Mucosa of descending colon (tissue), 3 donors: Measurements from ENCODE around the gene CFAP20DC. TPM values are rescaled to one million over a fixed set of nuclear protein-coding genes. Genes with fewer than 3 reads are reported as not detected.
A peak's percentile ranks its signal among the peaks of the same experiment; 100 is the strongest.

Experiments used
- ATAC-seq: fragments of 200-7000 bp; cut with Tn5 transposase; one replicate; pipeline ENCODE4 v1.9.1; 2020; ENCODE audit warnings: mild to moderate bottlenecking, moderate library complexity
- DNase-seq, 3 donors: peaks; one replicate each; pipeline ENCODE4 v3.0.0-alpha.2; 2020
- H3K36me3 ChIP-seq: fragments of 200-600 bp; one replicate; pipeline ENCODE4 v1.8.0; 2021; ENCODE audit warnings: low read depth, mild to moderate bottlenecking
- H3K4me1 ChIP-seq: fragments of 200-600 bp; one replicate; pipeline ENCODE4 v1.8.0; 2021; ENCODE audit warnings: low read depth, mild to moderate bottlenecking
- H3K4me3 ChIP-seq: fragments of 200-600 bp; one replicate; pipeline ENCODE4 v1.8.0; 2021; ENCODE audit warnings: mild to moderate bottlenecking
- H3K9me3 ChIP-seq: fragments of 200-600 bp; one replicate; pipeline ENCODE4 v1.8.0; 2021; ENCODE audit warnings: mild to moderate bottlenecking
- intact Hi-C, 2 donors: fragments of 100-400 bp; cut with DNase I in 1 of 2; cut with micrococcal nuclease in 1 of 2; formaldehyde crosslinking; loops; one replicate each; pipeline versions ENCODE4 v1.11.0 to v1.11.1; 2022; cut with DNase I, micrococcal nuclease
- total RNA-seq, 3 donors: library from RNA; stranded (reverse); fragmentation: NEBNext Ultra II Directional in 2 of 3; extraction: Animal tissue kit (Norgen Biotek cat#: 25700) in 2 of 3; gene quantifications; one replicate each; pipeline versions ENCODE4 v1.2.1 to v1.2.4, GENCODE V29; 2021 to 2023
- TF ChIP-seq, protein P1 (sequence below): fragments of 200-600 bp; IDR thresholded peaks from one replicate; pipeline ENCODE4 v1.8.0; 2022; ENCODE audit warnings: antibody characterized with exemption, mild to moderate bottlenecking
- donor health status: DM: no; HTN: no; CAD: no; lungs with moderate emphysema.
- donor health status: DM: no; HTN: no; CAD: no.
- donor health status: DM: no; HTN: yes; CAD: no.

The CFAP20DC gene
- total RNA-seq, 3 donors from 2014 or later = 0.49 to 1.0 (median 0.57) TPM

DNA sequence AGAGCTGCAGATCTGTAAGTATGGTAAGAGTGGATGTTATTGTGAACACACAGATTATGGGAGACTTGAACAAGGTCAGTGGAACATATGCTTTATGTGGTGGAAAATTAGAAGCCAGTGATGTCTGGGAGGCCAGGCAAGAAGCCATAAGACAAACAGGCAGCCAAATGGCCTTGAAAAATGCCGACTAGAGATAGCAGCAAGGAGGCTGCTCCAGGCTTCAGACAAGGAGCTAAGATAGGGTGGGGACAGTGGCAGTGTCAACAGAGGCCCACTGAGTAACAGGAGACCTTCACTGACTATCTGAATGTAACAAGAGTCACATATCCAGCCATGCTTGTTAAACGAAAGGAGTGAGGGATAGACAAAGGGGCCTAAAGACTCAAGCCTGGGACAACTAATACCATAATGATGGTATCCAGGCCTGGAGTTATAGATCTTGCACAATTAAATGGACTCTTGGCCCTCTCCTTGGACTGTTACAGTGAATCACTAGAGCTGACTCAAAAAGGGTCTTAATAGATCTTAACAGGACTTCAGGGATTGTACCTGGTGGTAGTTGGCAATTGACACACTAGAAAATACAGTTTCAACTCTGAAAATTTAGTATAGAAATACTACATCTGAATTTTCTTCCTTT lies 50.6 kb downstream of the CFAP20DC start:
- TF ChIP-seq, protein P1, sequence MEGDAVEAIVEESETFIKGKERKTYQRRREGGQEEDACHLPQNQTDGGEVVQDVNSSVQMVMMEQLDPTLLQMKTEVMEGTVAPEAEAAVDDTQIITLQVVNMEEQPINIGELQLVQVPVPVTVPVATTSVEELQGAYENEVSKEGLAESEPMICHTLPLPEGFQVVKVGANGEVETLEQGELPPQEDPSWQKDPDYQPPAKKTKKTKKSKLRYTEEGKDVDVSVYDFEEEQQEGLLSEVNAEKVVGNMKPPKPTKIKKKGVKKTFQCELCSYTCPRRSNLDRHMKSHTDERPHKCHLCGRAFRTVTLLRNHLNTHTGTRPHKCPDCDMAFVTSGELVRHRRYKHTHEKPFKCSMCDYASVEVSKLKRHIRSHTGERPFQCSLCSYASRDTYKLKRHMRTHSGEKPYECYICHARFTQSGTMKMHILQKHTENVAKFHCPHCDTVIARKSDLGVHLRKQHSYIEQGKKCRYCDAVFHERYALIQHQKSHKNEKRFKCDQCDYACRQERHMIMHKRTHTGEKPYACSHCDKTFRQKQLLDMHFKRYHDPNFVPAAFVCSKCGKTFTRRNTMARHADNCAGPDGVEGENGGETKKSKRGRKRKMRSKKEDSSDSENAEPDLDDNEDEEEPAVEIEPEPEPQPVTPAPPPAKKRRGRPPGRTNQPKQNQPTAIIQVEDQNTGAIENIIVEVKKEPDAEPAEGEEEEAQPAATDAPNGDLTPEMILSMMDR = no peak
- intact Hi-C loops = no loop called here
- H3K4me3 ChIP-seq = no peak overlapping the region
- no peaks in the 10 kb centered on the region for H3K4me1 ChIP-seq
- H3K9me3 ChIP-seq = no peaks in the 10 kb centered on the region
- no peak for ATAC-seq
- no peak for DNase-seq
- H3K36me3 ChIP-seq = no peaks in the 10 kb centered on the region

DNA sequence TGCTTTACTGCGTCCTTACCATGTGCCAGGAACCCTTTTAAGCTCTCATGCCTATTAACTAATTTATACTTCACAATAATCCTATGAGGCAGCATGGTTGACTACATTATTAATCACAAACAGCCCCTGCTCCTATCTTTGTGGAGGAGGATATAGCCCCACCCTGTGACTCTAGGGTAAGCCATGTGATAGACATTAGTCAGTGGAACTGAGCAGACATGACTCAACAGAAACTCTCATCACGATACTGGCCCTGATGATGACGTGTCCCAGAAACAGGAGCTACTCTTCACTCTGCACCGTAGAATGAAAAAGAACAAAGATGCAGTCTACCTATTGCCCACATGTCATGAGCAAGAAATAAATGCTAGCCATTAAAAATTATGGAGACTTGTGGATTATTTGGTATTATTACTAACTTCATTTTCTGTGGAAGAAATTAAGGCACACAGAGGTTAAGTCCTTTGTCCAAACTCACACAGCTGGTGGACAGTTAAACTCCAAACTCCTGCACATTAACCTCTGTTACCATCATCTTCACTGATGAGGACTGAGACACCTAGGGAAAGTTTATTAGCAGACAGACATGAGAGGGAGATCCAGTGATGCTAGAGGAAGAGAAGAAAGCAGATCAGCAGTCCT lies 51.2 kb downstream of the CFAP20DC start:
- ATAC-seq = peak; percentile 26
- intact Hi-C loops = no loop called here
- TF ChIP-seq, protein P1 = no peak
- DNase-seq = no peak
- Histone ChIP-seq H3K4me3 (no peak overlapping the region), H3K36me3 (no peaks in the 10 kb centered on the region), H3K4me1 (no peaks in the 10 kb centered on the region), H3K9me3 (no peaks in the 10 kb centered on the region)

DNA sequence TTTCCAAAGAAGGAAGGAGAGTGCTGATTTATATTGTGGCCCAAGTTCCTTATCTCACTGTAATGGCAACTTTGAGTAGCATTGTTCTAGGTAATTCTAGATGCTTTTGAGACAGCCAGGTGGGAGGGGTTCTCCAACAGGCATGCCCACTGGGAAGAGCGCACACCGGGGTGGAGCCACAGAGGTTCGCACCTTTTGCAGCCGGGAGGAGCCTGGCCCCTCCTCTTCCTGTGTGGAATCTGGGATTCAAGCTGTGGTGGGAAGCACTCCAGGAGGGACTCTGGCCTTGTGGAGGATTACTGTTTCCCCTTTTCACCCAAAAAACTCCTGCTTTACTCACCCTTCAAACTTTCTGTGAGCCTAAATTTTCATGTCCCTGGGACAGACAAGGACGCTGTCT lies 53.1 kb downstream of the CFAP20DC start:
- Histone ChIP-seq H3K4me3 (no peak overlapping the region), H3K36me3 (no peaks in the 10 kb centered on the region), H3K9me3 (no peaks in the 10 kb centered on the region), H3K4me1 (no peaks in the 10 kb centered on the region)
- TF ChIP-seq, protein P1 = no peak
- ATAC-seq (no peak), DNase-seq (no peak)
- intact Hi-C loops = no loop called here

DNA sequence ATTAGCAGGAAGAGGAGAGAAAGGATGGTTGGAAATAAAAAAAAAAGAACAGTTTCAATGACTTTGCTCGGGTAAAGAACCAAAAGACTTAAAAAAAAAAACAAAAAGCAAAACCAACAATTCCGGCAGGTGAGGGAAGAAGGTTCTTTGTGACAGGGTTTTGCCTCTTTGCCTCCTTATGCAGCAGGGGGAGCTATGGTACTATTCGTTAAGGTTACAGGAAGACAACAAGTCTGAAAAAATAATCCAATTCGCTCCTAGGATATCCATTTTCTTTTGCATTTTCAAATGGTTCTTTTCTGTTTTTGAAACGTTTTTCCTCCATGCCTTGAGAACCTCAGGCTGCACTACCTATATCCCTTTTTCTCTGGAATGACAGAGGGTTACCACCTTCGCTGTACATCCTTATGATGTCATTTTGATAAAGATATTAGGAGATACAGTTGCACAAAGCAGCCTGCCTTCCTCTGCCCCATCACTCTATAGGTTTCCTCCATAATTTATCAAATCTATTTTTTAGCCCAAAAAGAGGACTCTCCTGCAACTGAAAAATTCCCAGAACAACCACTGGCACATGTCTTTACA lies 55.0 kb downstream of the CFAP20DC start:
- Histone ChIP-seq H3K36me3 (no peaks in the 10 kb centered on the region), H3K4me3 (no peak overlapping the region), H3K9me3 (no peaks in the 10 kb centered on the region), H3K4me1 (no peaks in the 10 kb centered on the region)
- intact Hi-C loops = no loop called here
- ATAC-seq = peak; percentile 67
- TF ChIP-seq, protein P1 = no peak
- peak in 1 of 3 donors; percentile 75 for DNase-seq

DNA sequence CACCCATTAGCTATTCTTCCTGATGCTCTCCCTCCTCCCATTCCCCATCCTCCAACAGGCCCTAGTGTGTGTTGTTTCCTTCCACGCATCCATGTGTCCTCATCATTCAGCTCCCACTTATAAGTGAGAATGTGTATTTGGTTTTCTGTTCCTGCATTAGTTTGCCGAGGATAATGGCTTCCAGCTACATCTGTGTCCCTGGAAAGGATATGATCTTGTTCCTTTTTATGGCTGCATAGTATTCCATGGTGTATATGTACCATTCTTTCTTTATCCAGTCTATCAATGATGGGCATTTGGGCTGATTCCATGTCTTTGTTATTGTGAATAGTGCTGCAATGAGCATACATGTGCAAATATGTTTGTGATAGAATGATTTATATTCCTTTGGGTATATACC lies 56.3 kb downstream of the CFAP20DC start:
- ATAC-seq (no peak), DNase-seq (no peak)
- Histone ChIP-seq H3K36me3 (no peaks in the 10 kb centered on the region), H3K4me1 (no peaks in the 10 kb centered on the region), H3K4me3 (no peak overlapping the region), H3K9me3 (no peaks in the 10 kb centered on the region)
- TF ChIP-seq, protein P1 = no peak
- intact Hi-C loops = no loop called here
